Prostate gland (tissue), 2 donors: ENCODE data around the gene DRGX. TPM values are rescaled to one million over a fixed set of nuclear protein-coding genes. Genes with fewer than 3 reads are reported as not detected.

ENCODE experiments used
- DNase-seq: peaks from one replicate; pipeline ENCODE4 v3.0.0-alpha.2; 2019; ENCODE audit warnings: low spot score
- H3K27ac ChIP-seq, 2 donors: fragments of 200-600 bp; sonication (generic); 2 replicates each; pipeline ENCODE4 v1.5.1; 2017 to 2019
- H3K27me3 ChIP-seq: fragments of 200-600 bp; sonication (generic); replicated peaks from 2 replicates; pipeline ENCODE4 v1.5.1; 2019; ENCODE audit not compliant: insufficient read depth
- H3K36me3 ChIP-seq, 2 donors: fragments of 200-600 bp; sonication (generic); 1 replicate in 1 of 2; 2 replicates in 1 of 2; pipeline versions ENCODE4 v1.5.1 to v1.8.1; 2017 to 2019
- H3K4me1 ChIP-seq: fragments of 200-600 bp; sonication (generic); replicated peaks from 2 replicates; pipeline ENCODE4 v1.5.1; 2019
- H3K4me3 ChIP-seq, 2 donors: fragments of 200-600 bp; sonication (generic); 2 replicates each; pipeline ENCODE4 v1.5.1; 2017 to 2019
- H3K9me3 ChIP-seq: fragments of 200-600 bp; sonication (generic); 2 replicates; pipeline ENCODE4 v1.5.1; 2017
- POLR2A ChIP-seq: fragments of 450-650 bp; IDR thresholded peaks from one replicate; pipeline ENCODE4 v1.6.1; 2016; ENCODE audit warnings: antibody characterized with exemption, mild to moderate bottlenecking
- POLR2AphosphoS5 ChIP-seq: sonication (generic); formaldehyde crosslinking; IDR thresholded peaks from one replicate; pipeline ENCODE4 v1.6.1; 2017; ENCODE audit warnings: antibody characterized with exemption
- WGBS: methylation state at CpG from one replicate; pipeline ENCODE4 v1.1.5; 2018; 5-methylcytosine and 5-hydroxymethylcytosine counted together
- intact Hi-C: fragments of 100-400 bp; cut with DNase I; formaldehyde crosslinking; loops from one replicate; pipeline ENCODE4 v1.14.2; 2022
- total RNA-seq, 2 donors: library from RNA; depleted of rRNA; stranded (reverse); fragments of >200 nt; gene quantifications; one replicate each; pipeline ENCODE4 v1.1.0, GENCODE V29; 2016
- TF ChIP-seq, protein P1 (sequence below), 4 experiments: fragments of 200-600 bp in 2 of 4; fragments of 450-650 bp in 2 of 4; sonication (generic) in 2 of 4; IDR thresholded peaks; 1 replicate in 3 of 4; 2 replicates in 1 of 4; pipeline ENCODE4 v1.5.1; 2016 to 2019; ENCODE audit warnings: antibody characterized with exemption in 4 of 4, mild to moderate bottlenecking in 2 of 4, moderate library complexity in 2 of 4

Gene DRGX
- total RNA-seq, 2 donors from 2014 or later, result not detected

DNA sequence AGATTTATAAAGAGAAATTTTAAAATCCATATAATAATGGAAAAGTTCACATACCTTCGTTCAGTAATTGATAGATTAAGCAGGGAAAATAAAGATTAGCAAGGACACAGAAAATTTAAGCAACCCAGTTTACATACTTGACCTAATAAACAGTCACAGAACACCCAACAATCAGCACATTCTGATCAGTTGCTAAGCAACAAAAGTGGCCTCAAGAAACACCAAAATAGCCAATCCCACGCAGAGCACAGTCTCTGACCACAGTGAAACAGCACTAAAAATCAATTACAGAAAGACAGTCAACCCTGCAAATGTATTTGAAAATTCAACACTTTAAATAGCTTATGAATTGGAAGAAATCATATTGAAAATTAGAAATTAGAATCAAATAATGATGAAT lies 39.3 kb upstream of the DRGX start:
- TF ChIP-seq POLR2AphosphoS5 (no peak), POLR2A (no peak)
- TF ChIP-seq, protein P1, sequence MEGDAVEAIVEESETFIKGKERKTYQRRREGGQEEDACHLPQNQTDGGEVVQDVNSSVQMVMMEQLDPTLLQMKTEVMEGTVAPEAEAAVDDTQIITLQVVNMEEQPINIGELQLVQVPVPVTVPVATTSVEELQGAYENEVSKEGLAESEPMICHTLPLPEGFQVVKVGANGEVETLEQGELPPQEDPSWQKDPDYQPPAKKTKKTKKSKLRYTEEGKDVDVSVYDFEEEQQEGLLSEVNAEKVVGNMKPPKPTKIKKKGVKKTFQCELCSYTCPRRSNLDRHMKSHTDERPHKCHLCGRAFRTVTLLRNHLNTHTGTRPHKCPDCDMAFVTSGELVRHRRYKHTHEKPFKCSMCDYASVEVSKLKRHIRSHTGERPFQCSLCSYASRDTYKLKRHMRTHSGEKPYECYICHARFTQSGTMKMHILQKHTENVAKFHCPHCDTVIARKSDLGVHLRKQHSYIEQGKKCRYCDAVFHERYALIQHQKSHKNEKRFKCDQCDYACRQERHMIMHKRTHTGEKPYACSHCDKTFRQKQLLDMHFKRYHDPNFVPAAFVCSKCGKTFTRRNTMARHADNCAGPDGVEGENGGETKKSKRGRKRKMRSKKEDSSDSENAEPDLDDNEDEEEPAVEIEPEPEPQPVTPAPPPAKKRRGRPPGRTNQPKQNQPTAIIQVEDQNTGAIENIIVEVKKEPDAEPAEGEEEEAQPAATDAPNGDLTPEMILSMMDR (IDR thresholded peaks at IDR 0.05), result no peak
- H3K27ac ChIP-seq, result no peak overlapping the region
- WGBS, result 85% methylated on average over 2 of the region's 2 CpGs
- H3K9me3 ChIP-seq, result no peaks in the 10 kb centered on the region
- H3K36me3 ChIP-seq, result no peaks in the 10 kb centered on the region
- H3K4me1 ChIP-seq, result no peaks in the 10 kb centered on the region
- H3K4me3 ChIP-seq, result no peak overlapping the region
- no peak for DNase-seq
- intact Hi-C loops, result no loop called here
- no peaks in the 10 kb centered on the region for H3K27me3 ChIP-seq

DNA sequence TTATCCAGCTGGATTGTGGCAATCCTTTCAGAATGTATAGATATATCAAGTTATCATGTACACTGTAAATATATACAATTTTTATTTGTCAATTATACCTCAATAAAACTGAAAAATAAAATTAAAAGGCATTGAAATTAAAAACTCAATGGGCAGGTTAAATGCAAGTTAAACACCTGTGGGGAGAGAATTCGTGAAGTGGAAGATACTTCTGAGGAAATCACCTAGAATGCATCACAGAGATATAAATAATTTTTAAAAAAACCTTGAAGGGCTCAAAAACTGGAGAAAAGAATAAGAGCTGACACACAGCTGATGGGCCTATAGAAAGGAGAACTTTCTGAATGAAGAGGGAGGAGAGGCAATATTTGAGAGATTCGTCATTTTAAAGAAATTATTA lies 37.2 kb upstream of the DRGX start:
- H3K27ac ChIP-seq, result no peak overlapping the region
- WGBS, result 87% methylated on average over 2 of the region's 2 CpGs
- no peak for TF ChIP-seq POLR2A
- no peak for TF ChIP-seq POLR2AphosphoS5
- TF ChIP-seq, protein P1 (IDR thresholded peaks at IDR 0.05), result no peak

DNA sequence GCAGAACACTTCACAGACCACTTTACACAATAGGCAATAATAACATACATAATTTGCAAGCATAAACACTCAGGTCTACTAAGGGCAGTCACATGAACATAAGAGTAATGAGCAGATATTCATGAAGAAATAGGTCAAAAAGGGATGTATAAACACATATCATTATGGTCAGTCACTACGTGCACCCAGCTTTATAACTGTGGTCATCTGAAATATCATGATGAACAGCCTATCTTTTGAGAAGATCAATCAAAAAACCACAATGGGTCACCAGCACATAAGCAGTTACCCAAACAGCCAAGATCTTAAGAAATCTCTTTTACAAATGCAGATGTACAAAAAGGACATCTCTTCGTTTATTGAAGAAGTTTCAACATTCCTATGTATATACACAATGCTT lies 35.5 kb upstream of the DRGX start:
- TF ChIP-seq POLR2AphosphoS5 (no peak), POLR2A (no peak)
- TF ChIP-seq, protein P1 (IDR thresholded peaks at IDR 0.05), result no peak
- H3K9me3 ChIP-seq, result no peaks in the 10 kb centered on the region
- no peak overlapping the region for H3K4me3 ChIP-seq
- no peaks in the 10 kb centered on the region for H3K36me3 ChIP-seq
- no peak overlapping the region for H3K27ac ChIP-seq
- no peak for DNase-seq
- WGBS, result 75% methylated on average over 2 of the region's 2 CpGs
- no peaks in the 10 kb centered on the region for H3K27me3 ChIP-seq
- intact Hi-C loops, result no loop called here
- no peaks in the 10 kb centered on the region for H3K4me1 ChIP-seq

More for the DNA sequence above, 37.2 kb upstream of the DRGX start:
- no peaks in the 10 kb centered on the region for H3K9me3 ChIP-seq
- DNase-seq, result no peak
- H3K27me3 ChIP-seq, result no peaks in the 10 kb centered on the region
- intact Hi-C loops, result no loop called here
- no peak overlapping the region for H3K4me3 ChIP-seq
- no peaks in the 10 kb centered on the region for H3K36me3 ChIP-seq
- no peaks in the 10 kb centered on the region for H3K4me1 ChIP-seq

DNA sequence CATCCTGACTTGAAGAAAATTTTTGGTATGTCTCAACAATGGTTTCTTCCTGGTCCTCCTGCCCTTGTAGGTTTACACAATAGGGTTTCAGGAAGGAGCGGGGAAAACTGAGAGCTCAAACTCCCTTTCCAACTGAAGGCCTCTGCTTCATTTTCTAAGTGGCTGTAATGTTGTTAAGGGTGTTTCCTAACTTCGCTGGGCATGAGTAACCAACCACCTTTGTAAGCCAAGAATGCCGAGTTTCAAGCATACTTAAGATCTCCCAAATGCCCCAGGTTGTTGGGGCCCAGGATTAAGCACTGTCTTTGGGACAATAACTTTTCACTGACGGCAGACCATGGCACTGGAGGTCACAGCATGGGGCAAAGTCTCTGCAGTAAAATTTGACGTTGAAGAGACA lies 33.6 kb upstream of the DRGX start:
- H3K27me3 ChIP-seq, result no peaks in the 10 kb centered on the region
- H3K36me3 ChIP-seq, result no peaks in the 10 kb centered on the region
- H3K27ac ChIP-seq, result no peak overlapping the region
- no peaks in the 10 kb centered on the region for H3K9me3 ChIP-seq
- no peaks in the 10 kb centered on the region for H3K4me1 ChIP-seq
- no peak for DNase-seq
- intact Hi-C loops, result no loop called here
- no peak overlapping the region for H3K4me3 ChIP-seq
- WGBS, result 82% methylated on average over 5 of the region's 5 CpGs
- TF ChIP-seq POLR2A (no peak), POLR2AphosphoS5 (no peak)
- TF ChIP-seq, protein P1 (IDR thresholded peaks at IDR 0.05), result no peak

DNA sequence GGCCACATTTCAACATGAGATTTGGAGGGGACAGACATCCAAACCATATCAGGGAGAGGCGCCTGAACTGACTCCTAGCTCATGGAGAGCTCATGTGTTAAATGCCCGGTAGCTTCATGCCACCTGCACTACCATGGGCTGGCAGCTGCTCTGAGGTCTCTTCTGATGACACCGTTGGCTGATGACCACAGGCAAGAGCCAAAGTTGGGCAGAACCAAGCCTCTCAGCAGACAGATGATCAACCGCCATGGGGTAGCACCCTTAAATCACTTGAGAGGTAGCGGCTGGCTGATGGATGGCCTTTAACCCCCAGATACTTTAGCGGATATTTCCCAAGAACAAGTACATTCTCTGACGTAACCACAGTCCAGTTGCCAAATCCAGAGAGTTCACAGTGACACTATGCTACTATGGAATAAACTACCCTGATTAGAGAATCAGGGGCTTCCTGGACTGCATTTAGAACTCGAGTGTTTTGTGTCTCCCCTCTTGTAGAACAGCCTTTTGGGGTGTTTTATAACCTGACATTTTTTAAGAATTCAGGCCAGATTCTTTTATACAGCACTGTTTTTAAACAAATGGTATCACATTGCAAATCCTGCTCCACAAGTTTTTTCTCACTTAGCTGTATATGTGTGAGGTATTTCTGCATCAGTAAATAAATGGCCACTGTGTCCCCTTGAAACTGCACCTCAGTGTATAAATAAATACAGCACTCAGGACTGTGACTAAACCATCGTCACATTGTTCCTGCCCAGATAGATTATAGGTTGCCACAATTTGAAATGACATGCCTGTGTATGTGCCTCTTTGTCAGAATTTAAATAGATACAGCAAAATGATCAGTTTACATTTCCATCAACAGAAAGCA lies 30.8 kb upstream of the DRGX start:
- Histone ChIP-seq H3K4me3 (no peak overlapping the region), H3K4me1 (no peaks in the 10 kb centered on the region), H3K9me3 (no peaks in the 10 kb centered on the region), H3K36me3 (no peaks in the 10 kb centered on the region), H3K27me3 (no peaks in the 10 kb centered on the region), H3K27ac (no peak overlapping the region)
- WGBS, result 75% methylated on average over 9 of the region's 9 CpGs
- intact Hi-C loops, result no loop called here
- TF ChIP-seq POLR2AphosphoS5 (no peak), POLR2A (no peak)
- TF ChIP-seq, protein P1 (IDR thresholded peaks at IDR 0.05), result no peak
- no peak for DNase-seq
